GM21515 (cell line): ENCODE results near the gene TECPR2.

Experiments
- ATAC-seq: cut with Tn5 transposase; IDR thresholded peaks from one replicate; pipeline ENCODE4 v1.9.1; 2021; ENCODE audit not compliant: unreplicated experiment

The TECPR2 gene

DNA sequence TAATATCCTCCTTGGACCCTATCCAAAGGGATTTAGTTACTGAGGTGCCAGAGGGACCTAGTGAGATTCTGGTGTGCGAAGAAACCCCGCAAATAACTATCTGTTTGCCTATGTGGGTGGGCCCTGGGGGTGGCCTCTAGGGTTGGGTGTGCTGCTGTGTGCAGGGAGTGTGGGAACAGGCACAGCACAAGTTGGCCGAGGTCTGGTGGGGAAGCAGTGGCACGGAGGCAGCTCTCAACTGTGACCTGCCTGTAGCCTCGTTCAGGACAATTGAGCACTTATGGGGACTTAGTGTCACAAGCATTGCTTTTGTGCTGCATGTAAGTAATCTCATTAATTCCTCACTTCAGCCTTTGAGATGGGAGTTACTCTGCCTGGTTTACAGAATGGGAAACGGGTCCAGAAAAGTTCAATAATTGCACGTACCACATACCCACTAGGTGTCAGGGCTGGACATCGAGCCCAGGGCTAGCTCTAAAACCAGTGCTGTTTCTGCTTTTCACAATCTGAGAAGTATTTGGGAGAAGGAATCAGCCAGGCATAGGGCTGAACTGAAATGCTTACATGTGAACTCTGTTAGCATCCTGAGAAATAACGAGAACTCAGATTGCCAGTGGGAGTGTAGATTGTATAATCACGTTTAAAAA is 58.8 kb downstream of the TECPR2 start:
- ATAC-seq, result no peak

DNA sequence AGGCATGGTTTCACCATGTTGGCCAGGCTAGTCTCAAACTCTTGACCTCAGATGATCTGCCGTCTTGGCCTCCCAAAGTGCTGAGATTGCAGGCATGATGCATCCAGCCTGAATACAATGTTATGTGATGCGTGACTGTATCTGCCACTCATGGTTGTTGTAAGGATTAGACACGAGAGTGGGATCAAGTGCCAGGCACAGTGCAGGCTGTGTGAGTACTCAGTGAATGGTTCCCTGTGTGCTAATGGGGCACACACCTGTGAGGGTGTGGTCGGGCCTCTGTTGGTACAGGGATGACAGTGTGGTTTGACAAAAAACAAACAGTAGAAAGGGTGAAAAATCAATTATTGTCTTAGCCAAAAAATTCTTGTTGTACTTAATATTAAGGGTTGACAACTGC is 61.8 kb downstream of the TECPR2 start:
- ATAC-seq, result no peak

DNA sequence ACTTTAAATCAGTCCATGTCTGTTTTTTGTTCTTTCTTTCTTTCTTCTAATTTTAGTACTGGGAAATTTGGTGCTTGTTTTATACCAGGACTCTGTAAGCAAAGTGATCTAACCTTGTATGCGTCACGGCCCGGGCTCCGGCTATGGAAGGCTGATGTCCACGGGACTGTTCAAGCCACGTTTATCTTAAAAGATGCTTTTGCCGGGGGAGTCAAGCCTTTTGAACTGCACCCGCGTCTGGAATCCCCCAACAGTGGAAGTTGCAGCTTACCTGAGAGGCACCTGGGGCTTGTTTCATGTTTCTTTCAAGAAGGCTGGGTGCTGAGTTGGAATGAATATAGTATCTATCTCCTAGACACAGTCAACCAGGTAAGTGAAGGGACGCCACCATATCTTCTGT is 62.2 kb downstream of the TECPR2 start:
- no peak for ATAC-seq

DNA sequence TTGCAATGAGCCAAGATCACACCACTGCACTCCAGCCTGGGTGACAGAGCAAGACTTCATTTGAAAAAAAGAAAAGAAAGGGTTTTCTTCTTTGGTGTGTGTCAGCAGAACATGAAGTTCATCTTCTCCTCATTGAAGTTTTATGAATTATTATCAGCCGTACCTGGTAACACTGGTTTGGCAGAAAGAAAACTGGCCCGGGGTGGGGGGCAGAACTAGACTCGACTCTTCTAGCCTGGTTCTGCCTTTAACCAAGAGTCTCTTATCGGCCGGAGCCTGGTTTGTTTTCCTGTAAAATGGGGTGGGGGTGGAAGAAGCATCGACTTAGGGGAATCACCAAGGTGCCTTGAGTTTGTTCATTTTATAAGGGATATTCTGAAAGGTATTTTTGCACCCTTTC is 64.1 kb downstream of the TECPR2 start:
- ATAC-seq, result no peak

DNA sequence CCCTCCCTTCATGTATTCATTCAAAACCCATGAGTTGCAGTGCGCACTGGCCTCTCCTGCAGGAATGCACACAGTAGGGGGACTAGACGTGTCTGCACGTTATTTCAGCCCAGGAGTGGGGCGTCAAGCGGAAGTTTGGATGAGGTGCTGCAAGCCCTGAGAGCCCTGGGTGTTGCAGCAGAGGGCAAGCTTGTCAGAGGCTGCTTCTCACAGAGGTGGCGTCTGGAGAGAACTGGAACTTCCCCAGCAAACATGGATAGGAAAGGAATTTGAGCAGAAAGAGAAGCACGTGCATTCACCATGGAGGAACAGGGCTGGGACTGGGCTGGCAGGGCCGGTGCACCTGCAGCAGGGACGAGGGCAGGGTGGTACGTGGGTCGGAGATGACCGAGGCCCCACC is 64.9 kb downstream of the TECPR2 start:
- no peak for ATAC-seq

DNA sequence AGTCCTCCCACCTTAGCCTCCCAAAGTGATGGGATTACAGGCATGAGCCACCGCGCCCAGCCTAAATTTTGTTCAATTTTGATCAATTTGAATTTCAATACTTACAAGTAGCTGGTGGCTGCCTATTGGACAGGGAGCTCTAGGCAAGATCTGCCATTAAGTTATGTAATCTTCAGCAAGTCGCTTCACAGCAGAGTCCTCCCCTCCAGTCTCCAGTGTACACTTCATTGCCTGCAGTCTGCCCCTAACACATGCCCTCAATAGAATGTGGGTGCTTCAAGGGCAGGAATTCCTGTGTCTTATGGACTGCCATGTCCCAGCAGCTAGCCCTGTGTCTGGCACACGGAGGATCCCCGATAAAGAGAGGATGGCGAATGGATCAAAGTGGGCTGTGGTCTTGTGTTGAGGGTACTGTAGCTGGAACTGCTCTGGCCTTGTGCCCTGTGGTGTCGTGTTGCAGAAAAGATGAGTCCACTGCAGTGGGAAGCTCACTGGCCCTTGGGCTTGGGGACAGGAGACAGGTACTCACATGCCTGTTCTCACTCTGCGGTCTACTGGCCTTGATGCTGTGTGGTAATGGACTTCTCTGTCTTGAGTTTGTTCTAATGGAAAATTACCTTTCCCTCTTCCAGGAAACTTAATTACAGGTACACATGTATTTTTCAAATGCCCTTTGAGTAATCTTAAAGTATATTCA is 67.6 kb downstream of the TECPR2 start:
- no peak for ATAC-seq

DNA sequence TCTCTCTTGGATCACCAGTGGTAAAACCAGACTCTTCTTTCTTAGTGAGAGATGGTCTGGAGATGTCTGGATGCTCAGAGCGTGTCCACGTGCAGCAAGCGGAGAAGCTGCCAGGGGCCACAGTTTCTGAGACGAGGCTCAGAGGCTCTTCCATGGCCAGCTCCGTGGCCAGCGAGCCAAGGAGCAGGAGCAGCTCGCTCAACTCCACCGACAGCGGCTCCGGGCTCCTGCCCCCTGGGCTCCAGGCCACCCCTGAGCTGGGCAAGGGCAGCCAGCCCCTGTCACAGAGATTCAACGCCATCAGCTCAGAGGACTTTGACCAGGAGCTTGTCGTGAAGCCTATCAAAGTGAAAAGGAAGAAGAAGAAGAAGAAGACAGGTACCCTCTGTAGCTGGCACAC is 69.0 kb downstream of the TECPR2 start:
- no peak for ATAC-seq

DNA sequence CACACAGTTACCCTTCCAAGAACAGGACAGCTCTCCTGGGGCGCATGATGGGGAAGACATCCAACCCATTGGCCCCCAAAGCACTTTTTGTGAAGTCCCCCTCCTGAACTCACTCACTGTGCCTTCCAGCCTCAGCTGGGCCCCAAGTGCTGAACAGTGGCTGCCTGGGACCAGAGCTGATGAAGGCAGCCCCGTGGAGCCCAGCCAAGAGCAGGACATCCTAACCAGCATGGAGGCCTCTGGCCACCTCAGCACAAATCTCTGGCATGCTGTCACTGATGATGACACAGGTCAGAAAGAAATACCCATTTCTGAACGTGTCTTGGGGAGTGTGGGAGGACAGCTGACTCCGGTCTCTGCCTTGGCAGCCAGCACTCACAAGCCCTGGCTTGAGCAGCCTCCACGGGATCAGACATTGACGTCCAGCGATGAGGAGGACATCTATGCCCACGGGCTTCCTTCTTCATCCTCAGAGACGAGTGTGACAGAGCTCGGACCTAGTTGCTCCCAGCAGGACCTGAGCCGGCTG is 72.0 kb downstream of the TECPR2 start:
- ATAC-seq, result no peak

DNA sequence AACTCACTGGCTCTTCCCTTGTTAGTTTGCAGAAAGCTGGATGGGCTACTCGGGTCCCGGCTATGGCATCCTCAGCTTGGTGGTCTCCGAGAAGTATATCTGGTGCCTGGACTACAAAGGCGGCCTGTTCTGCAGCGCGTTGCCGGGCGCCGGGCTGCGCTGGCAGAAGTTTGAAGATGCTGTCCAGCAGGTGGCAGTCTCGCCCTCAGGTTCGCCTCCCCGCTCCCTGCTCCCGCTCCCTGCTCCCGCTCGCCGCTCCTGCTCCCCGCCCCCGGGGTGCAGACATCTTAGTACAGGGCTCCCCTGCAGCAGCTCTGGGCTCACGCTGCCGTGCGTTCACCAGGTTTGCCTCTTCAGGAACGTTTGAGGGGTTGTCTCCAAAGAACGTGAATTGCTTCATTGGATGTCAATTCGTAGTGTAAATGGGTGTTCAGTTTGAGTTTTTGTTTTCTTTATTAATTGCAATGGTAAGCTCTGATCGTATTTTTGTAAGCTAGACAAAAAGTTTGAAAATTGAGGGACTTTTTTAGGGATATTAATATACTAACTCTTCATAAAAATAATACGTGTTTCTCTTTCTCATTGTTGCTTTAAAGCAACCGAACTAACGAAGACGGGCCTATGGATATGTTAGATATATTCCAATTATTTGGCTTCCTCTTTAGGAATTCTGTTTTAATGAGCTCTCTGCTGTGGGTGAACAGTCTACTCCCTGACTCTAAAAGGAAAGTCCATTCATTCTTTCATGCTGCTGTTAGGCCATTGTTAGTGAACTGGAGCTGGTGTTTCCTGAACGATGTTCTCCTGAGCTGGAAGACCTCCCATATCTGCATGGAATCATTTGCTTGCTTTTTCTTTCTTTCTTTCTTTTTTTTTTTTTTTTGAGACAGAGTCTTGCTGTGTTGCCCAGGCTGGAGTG is 75.5 kb downstream of the TECPR2 start:
- no peak for ATAC-seq

DNA sequence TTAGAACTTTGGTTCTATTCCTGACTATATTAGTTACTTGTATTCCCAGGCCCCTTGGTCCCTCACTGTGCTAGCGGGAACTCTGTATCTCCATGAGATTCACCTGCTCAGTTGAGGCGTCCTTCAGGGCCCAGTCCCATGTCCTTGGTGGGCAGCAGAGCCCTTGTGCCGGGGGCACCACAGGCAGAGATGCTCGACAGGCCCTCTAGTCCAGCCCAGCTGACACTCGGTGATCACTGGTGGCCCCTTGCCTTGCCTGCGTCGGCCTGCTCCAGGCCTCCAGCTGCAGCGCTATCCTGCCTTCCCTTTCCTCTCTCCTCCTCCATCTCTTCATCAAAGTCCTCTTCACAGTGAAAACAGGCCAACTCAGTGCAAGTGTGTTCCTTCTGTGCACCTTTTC is 76.8 kb downstream of the TECPR2 start:
- no peak for ATAC-seq

DNA sequence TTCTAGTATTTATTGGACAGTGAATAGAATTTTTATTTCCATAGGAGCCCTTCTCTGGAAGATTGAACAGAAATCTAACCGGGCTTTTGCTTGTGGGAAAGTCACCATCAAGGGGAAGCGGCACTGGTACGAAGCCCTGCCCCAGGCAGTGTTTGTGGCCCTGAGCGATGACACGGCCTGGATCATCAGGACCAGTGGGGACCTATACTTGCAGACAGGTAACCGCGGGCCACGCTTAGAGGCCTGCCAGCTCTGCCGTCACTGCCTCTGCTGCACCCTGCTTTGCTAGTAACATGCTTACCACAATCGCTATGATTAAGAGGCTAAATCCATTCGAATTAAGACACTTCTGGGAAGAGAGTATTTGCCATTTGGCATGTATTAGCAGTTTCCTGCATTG is 77.7 kb downstream of the TECPR2 start:
- ATAC-seq, result no peak

DNA sequence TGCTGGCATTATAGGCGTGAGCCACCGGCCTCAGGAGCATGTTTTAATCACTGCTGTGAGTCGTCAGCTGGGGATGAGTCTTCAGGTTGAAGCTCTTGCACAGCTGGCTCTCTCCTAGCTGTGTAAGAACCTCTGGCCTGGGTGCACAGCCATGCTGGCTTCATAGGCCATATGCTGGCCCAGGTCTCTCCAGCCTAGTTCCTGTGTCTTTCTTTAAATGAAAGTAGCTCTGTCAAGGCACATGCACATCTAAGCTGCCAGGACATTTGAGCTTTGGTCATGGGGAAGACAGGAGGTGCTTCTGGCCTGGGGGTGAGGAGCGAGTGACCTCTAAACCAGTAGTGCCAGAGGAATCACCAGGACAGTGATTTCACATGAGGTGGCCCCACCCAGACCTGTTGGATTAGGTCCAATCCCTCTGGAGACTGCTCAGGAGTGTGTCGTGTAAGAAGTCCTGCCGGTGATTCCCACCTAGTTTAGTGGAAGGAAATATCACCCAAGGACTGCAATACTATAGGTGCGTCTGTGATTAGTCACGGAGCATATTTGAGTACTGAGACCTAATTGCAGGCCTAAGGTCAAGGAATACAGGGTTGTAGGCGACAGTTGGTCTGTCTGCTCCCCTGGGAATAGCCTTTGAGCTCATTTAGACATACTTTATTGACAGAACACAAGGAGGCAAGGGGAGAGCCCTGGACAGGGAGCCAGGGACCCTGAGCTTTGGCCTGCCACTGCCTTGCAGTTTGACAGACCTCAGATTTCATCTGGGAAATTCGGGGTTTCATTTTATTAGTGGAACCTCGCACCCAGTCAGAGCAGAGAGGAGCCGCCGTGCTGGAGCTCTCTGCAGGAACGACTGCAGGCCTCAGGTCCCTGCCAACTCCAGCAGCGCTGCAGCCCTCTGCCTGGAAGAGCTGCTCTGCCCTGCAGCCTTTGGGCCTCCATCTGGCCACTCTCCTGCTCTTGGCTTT is 79.8 kb downstream of the TECPR2 start:
- no peak for ATAC-seq

DNA sequence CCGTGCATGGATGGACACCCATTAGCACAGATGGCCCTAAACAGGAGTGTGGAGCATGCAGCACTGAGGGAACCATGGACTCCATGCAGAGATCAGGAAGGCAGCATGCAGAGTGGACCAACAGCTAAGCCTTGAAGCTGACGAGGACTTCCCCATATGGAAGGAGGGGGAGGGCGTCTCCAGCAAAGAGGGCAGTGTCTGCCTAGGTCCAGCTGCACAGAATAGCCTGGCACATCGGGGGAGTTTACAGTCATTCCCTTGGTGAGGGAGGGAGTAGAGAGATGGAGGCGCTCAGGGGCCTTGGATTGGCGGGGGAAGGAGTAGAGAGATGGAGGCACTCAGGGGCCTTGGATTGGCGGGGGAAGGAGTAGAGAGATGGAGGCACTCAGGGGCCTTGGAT is 82.3 kb downstream of the TECPR2 start:
- ATAC-seq, result no peak

DNA sequence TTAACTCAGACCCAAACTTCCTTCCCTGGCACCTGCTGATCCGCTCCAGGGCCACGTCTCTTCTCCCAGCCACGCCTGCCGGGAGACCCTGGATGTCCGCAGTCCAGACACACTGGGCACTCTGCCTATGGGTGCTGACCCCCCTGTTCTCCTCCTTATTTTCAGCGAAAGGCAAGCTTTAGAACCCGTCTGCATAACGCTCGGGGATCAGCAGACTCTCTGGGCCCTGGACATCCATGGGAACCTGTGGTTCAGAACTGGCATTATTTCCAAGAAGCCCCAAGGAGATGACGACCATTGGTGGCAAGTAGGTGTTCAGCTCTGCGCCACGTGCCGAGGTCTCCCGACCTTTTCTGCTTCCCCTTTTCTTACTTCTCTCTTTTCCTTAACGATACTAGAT is 82.9 kb downstream of the TECPR2 start:
- ATAC-seq, result no peak

DNA sequence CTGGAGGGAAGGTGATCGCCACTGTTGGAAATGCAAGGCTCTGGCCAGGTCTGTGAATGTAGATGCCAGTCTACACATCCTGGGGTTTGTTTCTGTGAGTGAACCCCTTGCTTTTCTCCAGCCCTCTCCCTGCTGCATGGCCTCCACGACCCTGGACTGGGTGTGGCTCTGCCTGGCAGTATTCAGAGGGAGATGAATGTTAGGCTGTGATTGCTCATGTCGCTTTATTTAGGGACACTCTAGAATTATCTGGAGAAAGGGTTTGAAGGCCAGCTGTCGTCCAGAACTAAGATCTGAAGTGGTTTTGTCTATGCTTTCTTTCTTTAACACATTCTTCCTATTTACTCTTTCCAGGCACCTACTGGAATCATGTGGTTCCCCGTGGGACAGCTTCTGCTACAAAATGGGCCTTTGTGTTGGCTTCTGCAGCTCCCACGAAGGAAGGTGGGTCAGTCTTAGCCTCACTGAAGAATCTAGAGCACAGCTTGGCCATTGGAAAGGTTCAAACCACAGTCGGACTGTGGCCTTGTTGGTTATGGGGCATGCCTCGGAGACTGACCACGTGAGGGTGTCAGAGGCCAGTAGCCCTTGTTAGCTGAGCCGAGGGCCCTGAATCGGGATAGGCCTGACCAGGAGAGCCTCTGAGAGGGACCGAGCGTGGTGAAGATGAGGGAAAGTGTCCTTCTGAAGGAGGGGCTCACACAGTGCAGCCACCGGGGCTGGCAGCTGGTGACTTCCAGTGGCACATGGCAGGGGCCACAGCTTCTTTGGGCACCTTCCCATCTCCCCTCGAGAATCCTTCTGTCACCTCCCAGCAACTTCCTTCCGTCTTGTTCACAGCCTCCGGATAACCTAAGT is 87.7 kb downstream of the TECPR2 start:
- ATAC-seq, result no peak

DNA sequence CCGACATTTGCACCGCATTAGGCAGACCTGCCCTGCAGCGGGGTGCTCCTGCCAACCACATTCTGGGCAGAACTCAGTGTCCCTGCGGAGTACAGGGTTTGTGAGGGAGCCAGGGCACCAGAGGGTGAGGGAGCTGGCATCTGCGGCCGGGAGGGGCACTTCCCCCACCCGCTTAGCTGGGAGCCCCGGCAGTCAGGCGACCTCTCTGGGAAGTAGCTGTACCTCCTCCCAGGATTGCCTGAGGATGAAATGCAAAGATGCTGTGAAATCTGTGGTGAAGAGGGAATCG is 88.3 kb downstream of the TECPR2 start:
- ATAC-seq, result no peak

DNA sequence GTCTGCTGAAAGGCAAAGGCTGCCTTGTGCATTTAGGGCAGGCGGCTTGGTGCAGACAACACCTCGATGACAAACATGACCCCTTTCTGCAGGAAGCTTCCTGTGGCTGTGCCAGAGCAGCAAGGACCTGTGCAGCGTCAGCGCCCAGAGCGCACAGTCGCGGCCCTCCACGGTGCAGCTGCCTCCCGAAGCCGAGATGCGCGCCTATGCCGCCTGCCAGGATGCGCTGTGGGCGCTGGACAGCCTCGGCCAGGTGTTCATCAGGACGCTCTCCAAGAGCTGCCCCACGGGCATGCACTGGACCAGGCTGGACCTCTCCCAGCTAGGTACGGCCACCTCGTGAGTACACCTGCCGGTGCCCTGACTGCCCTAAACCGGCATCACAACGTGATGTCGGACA is 89.6 kb downstream of the TECPR2 start:
- no peak for ATAC-seq

DNA sequence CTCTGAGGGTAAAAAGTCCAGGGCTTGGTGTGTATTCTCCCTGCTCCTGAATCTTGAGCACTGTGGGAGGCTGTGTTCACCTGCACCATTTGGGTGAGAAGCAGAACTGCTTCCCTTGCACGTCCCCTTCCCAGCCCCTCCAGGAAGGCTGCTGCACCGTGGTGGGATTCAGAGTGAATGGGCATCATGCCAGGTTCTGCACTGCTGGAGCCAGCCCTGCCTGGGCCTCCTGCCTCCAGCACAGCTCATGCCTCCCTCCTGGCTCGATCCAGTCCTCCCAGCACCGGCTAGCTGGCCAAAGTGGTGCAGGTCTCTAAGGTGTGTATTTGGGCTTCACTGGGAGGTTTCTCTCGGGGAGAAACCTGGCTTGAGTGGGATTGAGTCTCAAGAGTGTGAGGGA is 92.0 kb downstream of the TECPR2 start:
- ATAC-seq, result no peak

DNA sequence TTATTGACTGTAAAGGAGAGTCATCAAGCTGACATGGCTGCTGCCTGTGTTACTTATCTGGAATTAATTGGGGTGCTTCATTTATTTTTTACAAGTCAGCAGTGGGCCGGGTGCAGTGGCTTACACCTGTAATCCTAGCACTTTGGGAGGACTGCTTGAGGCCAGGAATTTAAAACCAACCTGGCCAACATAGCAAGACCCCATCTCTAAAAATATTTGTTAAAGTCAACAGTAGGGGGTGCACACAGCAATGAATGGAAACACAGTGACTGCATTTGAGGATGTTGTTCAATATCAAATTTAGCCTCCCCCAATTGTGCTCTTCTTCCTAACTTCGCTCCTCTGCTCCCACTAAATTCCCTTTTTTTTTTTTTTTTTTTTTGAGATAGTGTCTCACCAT is 94.8 kb downstream of the TECPR2 start:
- ATAC-seq, result no peak
